Stimulated activated CD4-positive, alpha-beta T cell treated with anti-CD3 and anti-CD28 coated beads, TNF-alpha, amount 100 ng/mL, for 1 hour (primary cell): ENCODE measurements around the gene PRDM2.

Experiments
- DNase-seq, 3 donors: peaks; one replicate each; pipeline ENCODE4 v3.0.0-alpha.2; 2020; ENCODE audit warnings: low read depth in 3 of 3, low spot score in 1 of 3

PRDM2 gene

DNA sequence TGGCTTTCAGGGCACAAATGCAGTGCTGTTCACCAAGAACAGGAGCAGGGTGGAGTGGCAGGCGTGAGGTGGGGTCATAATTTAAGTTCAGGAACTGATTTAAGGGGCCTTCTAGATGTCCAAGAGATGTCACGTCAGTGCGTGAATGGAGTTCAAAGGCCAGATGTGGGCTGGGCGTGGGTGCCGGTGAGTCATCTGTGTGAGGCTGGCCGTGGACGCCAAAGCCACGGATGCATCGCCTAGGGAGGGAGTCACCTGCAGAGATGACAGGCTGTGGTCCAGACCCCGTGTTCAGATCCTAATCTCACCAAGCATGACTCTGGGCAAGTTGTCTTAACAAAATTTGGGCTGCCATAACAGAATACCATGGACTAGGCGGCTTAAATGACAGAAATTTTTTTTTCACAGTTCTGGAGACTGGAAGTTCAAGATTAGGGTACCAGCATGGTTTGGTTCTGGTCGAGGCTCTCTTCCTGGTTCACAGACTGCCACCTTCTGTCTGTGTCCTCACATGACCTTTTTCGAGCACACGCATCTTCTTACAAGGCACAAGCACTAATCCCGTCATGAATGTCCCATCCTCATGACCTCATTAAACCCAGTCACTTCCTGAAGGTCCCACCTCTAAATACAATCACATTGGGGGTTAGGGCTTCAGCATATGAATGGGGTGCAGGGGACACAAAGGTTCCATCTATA, 109.6 kb downstream of the PRDM2 start:
- no peak for DNase-seq

DNA sequence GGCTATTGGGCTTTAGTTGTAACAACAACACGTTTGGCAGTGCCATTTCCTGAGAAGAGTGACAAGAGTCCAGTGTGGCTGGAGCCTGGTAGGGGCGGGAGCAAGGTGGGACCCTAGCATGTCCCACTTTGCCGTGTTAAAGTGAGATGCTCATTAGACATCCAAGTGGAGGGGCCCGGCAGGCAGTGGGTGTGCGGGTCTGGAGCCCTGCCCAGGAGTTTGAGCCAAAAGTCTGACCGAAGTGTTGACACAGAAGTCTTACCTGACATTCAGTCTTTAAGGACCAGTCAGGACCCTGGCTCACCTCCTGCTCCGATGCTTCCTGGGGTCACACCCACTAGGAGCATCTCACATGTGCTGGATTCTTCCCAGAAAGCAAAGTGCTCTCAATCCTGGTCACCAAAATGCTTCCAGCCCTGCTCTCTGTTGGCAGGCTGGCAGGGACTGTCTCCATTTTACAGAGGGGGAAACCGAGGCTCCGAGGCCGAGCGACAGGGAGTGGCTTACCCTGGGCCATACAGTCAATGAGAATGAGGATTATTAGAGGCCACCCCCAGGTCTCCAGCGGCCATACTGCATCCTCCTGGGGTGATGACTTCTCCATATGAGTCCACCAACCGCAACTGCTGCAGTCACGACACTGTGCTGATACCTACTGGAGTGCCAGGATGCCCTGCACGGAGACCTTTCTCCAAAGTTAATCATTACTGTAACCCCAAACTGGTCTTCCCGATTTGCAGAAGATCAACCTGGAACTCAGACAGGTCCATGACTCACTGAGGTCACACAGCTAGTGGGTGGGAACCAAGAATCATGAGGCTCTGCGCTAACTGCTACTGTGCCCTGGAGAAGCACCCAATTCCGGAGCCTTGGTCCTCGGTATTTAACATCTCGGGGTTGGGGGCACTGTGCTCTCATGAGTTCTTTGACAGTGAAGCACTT, 112.7 kb downstream of the PRDM2 start:
- no peak for DNase-seq

DNA sequence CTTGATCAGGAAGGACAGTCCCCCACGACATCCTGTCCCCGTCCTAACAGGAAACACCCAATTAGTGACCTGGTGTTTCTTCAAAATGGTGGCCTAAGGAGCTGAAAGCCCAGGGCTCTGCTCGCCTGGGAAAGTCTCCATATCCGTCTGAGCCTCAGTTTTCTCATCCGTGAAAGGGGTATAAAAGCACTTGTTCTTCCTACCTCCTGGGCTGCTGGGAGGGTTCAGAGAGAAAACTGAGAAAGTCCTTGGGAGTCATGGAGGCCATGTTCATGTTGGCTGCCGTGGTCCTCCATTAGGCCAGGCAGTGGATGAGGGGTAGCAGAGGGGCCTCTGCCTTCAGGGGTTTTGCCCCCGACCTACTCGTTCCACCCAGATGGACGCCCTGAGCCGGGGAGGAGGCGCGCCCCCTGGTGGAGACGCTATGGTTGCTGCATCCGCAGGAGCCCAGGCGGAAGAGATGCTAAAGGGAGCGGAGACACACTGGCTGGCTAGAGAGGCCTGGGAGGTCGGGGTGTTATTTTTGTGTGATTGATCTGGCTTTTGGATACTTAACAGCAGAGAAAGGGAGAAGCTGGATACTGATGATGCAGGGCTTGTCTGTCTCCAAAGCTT, 113.5 kb downstream of the PRDM2 start:
- peak in 2 of 3 donors; percentile 24 to 52 for DNase-seq

DNA sequence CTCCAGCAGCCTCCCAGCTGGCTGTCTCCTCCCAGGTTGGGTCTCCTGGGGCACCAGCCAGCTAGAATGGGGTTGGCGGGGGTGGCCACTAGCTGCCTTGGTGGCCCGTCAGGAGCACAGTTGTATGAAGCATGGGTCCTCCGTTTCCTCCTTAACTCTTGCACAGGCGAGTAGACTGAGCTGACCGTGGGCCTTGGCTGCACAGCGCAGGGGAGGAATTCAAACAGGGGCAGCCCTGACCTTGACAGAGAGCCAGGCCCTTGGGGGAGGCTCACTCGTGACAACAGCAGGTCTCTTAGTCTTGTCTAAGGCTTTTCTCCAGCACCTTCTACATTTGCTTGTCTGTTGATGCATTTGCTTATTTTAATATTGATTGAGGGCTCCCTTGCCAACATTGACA, 114.1 kb downstream of the PRDM2 start:
- no peak for DNase-seq

DNA sequence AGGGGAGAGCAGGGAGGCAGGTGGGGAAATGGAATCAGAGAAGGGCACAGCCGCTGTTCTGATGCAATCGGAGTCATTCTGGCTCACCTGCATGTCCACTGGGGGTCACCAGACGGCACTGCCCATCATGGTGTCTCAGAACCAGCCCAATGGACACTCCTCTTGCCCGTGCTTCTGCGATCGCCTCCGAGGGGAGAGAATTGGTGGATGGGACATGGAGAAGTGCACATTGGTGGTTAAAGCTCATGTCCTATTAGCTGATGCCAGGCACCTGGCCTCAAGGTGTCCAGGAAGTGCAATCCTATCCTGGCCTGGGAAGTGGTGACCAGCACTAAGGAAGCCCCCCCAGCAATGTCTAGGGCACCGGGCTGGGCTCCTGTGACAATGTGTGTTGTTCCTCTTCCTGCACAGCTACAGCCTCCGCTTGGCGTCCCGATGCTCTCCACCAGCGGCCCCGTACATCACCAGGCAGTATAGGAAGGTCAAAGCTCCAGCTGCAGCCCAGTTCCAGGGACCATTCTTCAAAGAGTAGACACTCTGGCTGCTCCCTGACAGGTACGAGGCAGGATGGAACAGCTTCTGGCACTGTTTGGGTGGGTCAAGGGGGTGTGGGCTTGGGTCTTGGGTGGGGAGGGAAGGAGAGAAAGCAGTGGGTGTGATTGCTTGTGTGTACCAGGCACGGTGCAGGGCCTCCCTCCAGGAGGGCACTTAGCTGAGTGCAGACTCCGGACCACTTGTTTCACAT, 116.2 kb downstream of the PRDM2 start:
- DNase-seq = no peak

DNA sequence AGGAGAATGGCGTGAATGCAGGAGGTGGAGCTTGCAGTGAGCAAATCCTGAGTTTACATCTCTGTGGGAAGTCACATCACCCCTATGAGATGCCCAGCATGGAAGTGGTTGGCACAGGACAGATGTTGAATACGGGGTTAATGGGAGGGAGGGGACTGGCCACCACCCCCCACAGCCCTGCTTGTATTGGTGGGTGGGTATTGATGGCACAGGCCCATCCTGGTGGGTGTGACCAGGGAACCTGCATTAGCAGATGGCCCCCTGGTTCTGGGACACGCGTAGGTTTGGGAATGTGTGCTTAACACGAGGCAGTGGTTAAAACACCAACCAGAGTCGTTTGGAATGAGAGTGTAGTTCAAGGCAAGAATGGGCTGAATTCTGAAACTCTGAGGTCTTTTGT, 117.9 kb downstream of the PRDM2 start:
- DNase-seq = no peak

DNA sequence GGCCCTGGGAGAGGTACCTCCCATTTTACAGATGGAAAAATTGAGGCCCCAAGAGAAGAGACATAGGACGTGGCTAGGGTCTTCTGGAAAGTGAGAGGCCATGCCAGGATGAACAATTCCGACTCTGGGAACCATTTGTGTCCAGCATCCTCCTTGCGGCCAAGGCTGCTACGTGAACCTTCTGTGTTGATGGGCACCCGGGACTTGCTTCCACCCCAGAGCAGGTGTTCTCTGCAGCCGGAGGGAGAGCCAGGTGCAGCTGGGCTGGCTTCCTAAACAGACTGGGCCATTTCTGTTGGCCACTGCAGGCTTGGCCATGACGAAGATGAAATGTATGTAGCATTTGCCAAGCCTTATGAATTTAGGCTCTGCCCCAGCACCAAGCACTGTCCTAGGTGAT, 118.9 kb downstream of the PRDM2 start:
- no peak for DNase-seq

DNA sequence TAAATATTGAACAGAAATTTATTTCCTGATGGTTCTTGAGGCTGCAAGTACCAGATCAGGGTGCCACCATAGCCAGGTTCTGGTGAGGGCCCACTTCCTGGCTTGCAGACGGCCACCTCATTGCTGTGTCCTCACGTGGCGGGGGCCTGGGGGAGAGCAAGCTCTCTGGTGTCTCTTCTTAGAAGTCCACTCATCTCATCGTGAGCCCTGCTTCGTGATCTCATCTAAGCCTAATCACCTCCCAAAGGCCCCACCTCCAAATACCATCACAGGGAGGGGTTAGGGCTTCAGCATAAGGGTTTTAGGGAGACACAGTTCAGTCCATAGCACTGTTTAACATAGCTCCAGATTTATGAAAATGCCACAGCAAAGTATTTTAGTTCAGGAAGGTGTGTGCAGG, 119.7 kb downstream of the PRDM2 start:
- DNase-seq = no peak

DNA sequence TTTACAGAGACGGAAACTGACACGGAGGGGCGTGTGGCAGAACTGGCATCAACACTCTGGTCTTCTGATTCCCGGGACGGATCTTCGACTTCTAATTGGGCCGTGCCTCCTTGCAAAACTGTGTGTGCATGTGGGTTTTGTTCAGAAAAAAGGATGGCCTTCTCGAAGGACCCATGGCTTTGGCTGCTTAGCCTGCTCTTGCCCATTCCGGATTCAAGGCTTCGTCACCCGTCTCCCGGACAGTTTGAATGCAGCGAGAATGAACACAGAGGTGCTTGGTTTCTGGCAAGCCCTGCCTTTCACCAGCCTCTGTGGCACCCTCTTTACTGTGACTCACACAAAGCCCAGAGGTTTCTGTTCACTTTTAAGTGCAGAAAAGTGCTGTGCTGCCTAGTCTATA, 120.1 kb downstream of the PRDM2 start:
- no peak for DNase-seq

DNA sequence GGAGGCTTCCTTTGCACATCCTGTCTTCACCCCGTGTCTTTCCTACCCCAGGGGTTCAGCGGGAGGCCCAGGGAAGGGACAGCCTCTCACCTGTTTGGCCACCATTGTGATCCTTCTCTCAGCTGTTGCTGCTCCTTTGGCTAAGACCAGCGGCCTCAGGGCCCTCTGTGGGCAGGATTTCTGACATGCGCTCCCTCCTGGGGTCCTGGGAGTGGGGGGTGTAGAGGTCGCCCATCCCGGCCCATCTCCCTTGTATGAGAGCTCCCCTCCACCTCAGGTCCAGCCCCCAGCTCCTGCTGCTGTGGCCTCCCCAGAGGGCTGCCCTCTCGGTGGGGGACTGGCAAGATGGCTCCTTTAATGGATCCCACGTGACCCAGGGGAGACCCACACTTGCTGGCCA, 120.5 kb downstream of the PRDM2 start:
- no peak for DNase-seq

DNA sequence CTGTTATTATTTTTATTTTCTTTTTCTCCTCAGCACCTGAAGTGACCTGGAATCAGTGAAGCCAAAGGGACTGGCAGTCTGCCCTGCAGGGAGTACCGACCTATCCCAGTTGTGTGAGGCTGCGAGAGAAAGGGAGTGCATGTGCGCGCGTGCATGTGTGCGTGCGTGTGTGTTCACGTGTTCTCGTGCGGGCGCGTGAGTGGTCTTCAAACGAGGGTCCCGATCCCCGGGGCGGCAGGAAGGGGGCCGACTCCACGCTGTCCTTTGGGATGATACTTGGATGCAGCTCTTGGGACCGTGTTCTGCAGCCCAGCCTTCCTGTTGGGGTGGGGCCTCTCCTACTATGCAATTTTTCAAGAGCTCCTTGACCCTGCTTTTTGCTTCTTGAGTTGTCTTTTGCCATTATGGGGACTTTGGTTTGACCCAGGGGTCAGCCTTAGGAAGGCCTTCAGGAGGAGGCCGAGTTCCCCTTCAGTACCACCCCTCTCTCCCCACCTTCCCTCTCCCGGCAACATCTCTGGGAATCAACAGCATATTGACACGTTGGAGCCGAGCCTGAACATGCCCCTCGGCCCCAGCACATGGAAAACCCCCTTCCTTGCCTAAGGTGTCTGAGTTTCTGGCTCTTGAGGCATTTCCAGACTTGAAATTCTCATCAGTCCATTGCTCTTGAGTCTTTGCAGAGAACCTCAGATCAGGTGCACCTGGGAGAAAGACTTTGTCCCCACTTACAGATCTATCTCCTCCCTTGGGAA, 123.3 kb downstream of the PRDM2 start:
- no peak for DNase-seq

DNA sequence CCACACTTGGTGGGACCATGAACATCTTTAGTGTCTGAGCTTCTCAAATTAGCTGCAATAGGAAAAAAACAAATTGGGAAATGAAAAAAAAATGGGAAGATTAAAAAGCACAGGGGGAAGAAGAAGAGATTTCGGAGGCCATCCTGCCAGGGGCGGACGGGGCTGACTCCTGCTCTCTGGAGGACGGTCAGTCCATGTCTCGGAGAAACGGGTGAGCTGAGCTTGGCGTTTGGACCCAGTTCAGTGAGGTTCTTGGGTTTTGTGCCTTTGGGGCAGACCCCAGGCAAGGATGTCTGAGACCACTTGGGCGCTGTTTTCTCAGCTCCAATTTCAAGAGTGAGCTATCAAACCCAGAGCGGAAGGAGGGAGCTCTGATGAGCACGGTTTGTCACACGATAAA, 123.9 kb downstream of the PRDM2 start:
- DNase-seq = no peak

DNA sequence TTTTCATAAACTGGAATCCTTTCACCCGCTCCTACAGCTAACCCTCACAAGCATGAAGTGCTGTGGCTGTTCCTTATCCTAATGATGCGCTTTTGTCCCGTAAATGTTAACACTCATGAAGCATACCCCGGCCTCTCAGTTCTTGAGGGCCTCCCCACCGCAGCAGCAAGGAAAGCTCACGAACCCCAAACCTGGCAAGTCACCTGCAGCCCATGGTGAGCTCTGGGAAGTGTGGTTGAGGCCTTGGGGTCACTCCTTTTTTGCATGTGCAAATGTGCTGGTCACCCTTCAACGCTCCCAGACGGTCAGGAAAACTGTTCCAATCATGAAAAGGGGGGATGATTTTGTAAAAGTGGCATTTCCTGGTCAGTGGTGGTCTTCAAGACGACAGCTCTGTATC, 124.6 kb downstream of the PRDM2 start:
- DNase-seq = no peak

DNA sequence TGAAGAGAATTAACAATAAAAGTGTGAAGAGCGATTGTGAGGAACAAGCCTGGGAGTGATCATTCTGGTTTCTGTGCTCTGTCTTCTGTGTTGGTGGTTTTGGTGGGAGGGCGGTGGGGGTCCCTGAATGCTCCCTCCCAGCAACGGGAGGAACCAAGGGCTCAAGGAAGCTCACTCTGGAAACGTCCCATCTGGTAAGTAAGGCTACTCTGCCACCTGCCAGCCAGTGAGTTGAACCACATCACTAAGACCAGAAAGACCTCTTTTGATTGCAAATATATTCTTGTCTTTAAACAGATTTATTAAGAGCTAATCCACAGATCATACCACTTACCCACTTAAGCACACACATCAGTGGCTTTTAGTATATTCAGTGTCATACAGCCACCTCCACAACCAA, 125.0 kb downstream of the PRDM2 start:
- DNase-seq = no peak

DNA sequence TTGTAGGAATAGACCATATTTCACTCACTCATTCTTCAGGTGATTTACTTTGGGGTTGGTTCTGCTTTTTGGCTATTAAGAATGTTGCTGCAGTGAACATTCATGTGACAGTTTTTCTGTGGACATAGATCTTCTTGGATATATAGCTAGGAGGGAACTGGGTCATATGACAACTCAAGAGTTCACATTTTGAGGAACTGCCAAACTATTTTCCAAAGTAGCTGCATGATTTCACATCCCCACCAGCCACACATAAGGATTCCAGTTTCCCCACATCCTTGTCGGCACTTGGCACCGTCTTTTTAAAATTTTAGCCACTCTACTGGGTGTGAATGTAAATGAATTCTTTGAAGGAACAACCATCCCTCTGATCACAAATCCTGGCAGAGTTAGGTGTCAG, 126.0 kb downstream of the PRDM2 start:
- no peak for DNase-seq

DNA sequence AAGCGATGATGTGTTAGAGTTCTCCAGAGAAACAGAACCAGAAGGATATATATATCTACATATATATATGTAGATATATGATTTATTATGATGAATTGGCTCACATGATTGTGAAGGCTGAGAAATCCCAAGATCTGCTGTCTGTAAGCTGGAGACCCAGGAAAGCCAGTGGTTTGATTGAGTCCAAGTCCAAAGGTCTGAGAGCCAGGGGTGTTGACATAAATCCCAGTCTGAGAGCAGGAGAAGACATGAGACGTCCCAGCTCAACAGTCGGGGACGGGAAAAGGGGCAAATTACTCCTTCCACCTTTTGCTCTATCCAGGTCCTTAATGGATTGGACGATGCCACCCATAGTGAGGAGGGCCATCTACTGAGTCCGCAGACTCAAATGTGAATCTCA, 126.6 kb downstream of the PRDM2 start:
- no peak for DNase-seq

DNA sequence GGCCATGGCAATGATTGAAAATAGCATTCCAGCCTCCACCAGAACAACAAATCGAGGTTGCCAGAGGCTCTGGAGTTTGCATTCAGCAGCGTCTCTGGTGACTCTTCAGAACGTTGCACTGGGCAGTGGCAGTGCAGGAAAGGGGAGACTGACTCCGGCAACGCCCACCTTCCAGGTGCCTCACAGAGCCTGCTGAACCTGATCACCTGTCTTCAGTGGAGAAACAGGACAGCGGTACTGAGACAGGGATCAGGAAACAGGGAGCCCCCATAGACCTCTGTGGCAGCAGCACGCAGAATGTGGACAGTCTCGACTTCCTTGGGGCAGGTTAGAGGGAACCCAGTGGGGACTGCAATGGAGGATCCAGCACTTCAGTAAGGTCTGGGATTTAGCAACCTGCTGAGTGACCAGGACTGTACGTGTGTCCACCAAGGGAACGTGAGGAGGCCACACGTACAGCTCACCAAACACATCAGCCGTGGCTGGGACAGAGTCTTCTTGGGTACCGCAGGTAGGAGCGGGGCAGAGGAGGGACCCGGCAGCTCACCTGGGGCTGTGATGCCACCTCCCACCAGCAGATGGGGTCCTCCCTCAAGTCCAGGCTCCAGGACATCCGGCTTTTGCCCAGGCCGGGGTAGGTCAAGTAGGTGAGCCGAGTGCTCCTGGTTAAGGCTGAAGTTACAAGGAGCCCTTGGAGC, 128.6 kb downstream of the PRDM2 start:
- DNase-seq = no peak

DNA sequence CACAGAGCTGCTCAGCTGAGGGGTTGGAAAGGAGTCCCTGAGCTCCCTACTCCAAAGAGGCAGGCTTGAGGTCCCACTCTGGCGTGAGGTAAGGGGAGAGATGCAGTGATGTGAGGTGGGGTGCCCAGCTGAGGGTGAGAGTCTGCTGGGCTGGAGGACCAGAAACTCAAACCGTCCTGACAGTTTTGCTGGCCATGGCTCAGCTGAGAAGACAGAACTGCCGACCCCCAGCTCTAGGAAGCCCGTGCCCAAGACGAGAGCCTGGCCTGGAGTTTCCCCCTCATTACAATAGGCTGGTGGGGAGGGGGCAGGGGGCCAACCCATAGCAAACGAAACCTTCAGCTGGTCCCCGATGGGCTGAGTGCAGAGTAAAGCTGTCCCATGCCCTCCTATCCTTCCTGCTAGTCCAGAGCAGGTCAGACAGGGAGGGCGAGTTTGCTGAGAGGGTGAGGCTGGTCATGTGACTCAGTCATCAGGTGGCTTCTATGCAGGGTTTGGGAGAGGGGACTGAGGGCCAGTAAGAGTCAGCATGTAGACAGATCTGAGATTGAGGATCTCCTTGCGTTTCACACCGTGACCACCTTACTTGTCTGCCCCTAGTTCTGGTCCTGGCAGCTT, 129.3 kb downstream of the PRDM2 start:
- no peak for DNase-seq

DNA sequence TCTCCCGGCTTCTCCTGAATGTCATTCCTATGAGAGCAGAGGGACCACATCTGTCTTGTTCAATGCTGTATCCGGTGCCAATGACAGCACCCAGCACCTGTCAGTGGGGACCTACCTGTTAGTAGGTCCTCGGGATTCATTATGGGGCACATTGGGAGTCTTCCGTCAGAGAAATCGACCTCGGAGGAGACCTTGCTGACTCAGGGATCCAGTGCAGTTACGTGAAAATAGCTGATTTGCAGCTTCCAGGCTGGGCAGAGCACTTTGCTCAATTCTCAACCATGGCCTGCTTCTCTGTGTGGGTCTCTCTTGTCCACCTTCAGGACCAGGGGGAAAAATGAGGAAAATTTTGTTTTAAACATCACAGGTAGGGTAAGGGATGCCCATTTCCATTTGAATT, 130.2 kb downstream of the PRDM2 start:
- no peak for DNase-seq
